H1 (cell line): ENCODE measurements around the gene SLC6A17. TPM values are rescaled to one million over a fixed set of nuclear protein-coding genes. Genes with fewer than 3 reads are reported as not detected.

Source experiments
- CBX8 ChIP-seq: fragments of 300-800, 300-1000 bp; sonication (generic); IDR thresholded peaks from 2 replicates; pipeline ENCODE4 v1.7.1; 2016; ENCODE audit warnings: low read depth, low read length, borderline replicate concordance
- FOSL1 ChIP-seq: IDR thresholded peaks from 2 replicates; pipeline ENCODE4 v1.6.1; 2011; ENCODE audit warnings: mild to moderate bottlenecking, low read depth, low read length, moderate library complexity; ENCODE audit not compliant: insufficient read depth
- HDAC6 ChIP-seq: IDR thresholded peaks from one replicate; pipeline ENCODE4 v1.7.1; 2012; ENCODE audit warnings: low read depth, mild to moderate bottlenecking, inconsistent platforms, low read length, moderate library complexity
- POLR2A ChIP-seq, 2 experiments: IDR thresholded peaks; 1 replicate in 1 of 2; 2 replicates in 1 of 2; pipeline ENCODE4 v1.6.1; 2011; ENCODE audit warnings: low read depth in 2 of 2, low read length in 2 of 2, mild to moderate bottlenecking in 2 of 2; ENCODE audit errors: control extremely low read depth in 1 of 2
- POLR2AphosphoS5 ChIP-seq: IDR thresholded peaks from 2 replicates; pipeline ENCODE4 v1.6.1; 2011; ENCODE audit warnings: low read depth, low read length
- RFX5 ChIP-seq: IDR thresholded peaks from 2 replicates; pipeline ENCODE4 v1.6.1; 2011; ENCODE audit warnings: low read depth, low read length, improper control_type of control experiment, borderline replicate concordance
- RXRA ChIP-seq: IDR thresholded peaks from 2 replicates; pipeline ENCODE4 v1.6.1; 2011; ENCODE audit warnings: low read depth, mild to moderate bottlenecking, low read length, moderate library complexity; ENCODE audit not compliant: insufficient read depth
- SP1 ChIP-seq: IDR thresholded peaks from 2 replicates; pipeline ENCODE4 v1.6.1; 2011; ENCODE audit warnings: low read depth, low read length
- SP2 ChIP-seq: IDR thresholded peaks from 2 replicates; pipeline ENCODE4 v1.6.1; 2012; ENCODE audit warnings: mild to moderate bottlenecking, low read length, inconsistent platforms
- SP4 ChIP-seq: IDR thresholded peaks from 2 replicates; pipeline ENCODE4 v1.6.1; 2012; ENCODE audit warnings: low read length, inconsistent platforms
- polyA plus RNA-seq, 7 experiments: library from polyadenylated mRNA; depleted of rRNA in 3 of 7; stranded (reverse) in 5 of 7; unstranded in 2 of 7; fragments of >200 nt in 5 of 7; fragments of 200-250 nt in 2 of 7; gene quantifications; 1 replicate in 5 of 7; 2 replicates in 1 of 7; 4 replicates in 1 of 7; pipeline versions ENCODE4 v1.2.1 to v1.2.3, GENCODE V29; 2011 to 2013; ENCODE audit warnings: missing spikeins in 2 of 7, mixed read lengths in 2 of 7
- total RNA-seq: library from RNA; stranded (reverse); fragmentation: NEBNext Ultra II Directional; extraction: Animal tissue kit (Norgen Biotek cat#: 25700); gene quantifications from 2 replicates; pipeline ENCODE4 v1.2.1, GENCODE V29; 2021
- TF ChIP-seq, protein P1 (sequence below): fragments of 300-600 bp; sonication (generic); IDR thresholded peaks from 2 replicates; pipeline ENCODE4 v1.7.1; 2012; ENCODE audit warnings: low read length, moderate library complexity, mild to moderate bottlenecking, inconsistent platforms; ENCODE audit not compliant: insufficient replicate concordance
- TF ChIP-seq, protein P2 (sequence below): IDR thresholded peaks from 2 replicates; pipeline ENCODE4 v1.6.1; 2012; ENCODE audit warnings: low read length, inconsistent platforms

SLC6A17 gene
- total and polyA plus RNA-seq, 2 of the 8 experiments (the other 6 are each of a cell fraction or from before 2014, with no cell fraction given): 0.15 to 0.28 TPM

DNA sequence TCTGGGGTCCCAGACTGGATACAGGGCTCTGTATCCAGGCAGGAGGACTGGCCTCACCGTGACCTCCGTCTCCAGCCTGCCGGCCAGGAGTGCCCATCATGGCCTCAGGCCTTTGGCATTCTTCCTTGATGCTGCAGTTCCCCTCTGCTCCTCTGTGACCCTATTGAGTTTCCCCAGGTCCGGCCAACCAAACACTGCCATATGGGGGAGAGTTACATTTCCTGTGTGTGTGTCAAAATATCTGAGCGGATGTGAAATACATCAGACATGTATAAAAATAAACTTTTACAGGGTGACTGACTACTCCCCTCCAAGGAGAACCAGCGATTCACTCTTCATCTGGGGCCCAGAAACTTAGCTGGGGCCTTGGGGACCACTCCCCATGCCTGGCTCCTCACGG lies 48.2 kb upstream of the SLC6A17 start (continued):
- TF ChIP-seq, protein P1, sequence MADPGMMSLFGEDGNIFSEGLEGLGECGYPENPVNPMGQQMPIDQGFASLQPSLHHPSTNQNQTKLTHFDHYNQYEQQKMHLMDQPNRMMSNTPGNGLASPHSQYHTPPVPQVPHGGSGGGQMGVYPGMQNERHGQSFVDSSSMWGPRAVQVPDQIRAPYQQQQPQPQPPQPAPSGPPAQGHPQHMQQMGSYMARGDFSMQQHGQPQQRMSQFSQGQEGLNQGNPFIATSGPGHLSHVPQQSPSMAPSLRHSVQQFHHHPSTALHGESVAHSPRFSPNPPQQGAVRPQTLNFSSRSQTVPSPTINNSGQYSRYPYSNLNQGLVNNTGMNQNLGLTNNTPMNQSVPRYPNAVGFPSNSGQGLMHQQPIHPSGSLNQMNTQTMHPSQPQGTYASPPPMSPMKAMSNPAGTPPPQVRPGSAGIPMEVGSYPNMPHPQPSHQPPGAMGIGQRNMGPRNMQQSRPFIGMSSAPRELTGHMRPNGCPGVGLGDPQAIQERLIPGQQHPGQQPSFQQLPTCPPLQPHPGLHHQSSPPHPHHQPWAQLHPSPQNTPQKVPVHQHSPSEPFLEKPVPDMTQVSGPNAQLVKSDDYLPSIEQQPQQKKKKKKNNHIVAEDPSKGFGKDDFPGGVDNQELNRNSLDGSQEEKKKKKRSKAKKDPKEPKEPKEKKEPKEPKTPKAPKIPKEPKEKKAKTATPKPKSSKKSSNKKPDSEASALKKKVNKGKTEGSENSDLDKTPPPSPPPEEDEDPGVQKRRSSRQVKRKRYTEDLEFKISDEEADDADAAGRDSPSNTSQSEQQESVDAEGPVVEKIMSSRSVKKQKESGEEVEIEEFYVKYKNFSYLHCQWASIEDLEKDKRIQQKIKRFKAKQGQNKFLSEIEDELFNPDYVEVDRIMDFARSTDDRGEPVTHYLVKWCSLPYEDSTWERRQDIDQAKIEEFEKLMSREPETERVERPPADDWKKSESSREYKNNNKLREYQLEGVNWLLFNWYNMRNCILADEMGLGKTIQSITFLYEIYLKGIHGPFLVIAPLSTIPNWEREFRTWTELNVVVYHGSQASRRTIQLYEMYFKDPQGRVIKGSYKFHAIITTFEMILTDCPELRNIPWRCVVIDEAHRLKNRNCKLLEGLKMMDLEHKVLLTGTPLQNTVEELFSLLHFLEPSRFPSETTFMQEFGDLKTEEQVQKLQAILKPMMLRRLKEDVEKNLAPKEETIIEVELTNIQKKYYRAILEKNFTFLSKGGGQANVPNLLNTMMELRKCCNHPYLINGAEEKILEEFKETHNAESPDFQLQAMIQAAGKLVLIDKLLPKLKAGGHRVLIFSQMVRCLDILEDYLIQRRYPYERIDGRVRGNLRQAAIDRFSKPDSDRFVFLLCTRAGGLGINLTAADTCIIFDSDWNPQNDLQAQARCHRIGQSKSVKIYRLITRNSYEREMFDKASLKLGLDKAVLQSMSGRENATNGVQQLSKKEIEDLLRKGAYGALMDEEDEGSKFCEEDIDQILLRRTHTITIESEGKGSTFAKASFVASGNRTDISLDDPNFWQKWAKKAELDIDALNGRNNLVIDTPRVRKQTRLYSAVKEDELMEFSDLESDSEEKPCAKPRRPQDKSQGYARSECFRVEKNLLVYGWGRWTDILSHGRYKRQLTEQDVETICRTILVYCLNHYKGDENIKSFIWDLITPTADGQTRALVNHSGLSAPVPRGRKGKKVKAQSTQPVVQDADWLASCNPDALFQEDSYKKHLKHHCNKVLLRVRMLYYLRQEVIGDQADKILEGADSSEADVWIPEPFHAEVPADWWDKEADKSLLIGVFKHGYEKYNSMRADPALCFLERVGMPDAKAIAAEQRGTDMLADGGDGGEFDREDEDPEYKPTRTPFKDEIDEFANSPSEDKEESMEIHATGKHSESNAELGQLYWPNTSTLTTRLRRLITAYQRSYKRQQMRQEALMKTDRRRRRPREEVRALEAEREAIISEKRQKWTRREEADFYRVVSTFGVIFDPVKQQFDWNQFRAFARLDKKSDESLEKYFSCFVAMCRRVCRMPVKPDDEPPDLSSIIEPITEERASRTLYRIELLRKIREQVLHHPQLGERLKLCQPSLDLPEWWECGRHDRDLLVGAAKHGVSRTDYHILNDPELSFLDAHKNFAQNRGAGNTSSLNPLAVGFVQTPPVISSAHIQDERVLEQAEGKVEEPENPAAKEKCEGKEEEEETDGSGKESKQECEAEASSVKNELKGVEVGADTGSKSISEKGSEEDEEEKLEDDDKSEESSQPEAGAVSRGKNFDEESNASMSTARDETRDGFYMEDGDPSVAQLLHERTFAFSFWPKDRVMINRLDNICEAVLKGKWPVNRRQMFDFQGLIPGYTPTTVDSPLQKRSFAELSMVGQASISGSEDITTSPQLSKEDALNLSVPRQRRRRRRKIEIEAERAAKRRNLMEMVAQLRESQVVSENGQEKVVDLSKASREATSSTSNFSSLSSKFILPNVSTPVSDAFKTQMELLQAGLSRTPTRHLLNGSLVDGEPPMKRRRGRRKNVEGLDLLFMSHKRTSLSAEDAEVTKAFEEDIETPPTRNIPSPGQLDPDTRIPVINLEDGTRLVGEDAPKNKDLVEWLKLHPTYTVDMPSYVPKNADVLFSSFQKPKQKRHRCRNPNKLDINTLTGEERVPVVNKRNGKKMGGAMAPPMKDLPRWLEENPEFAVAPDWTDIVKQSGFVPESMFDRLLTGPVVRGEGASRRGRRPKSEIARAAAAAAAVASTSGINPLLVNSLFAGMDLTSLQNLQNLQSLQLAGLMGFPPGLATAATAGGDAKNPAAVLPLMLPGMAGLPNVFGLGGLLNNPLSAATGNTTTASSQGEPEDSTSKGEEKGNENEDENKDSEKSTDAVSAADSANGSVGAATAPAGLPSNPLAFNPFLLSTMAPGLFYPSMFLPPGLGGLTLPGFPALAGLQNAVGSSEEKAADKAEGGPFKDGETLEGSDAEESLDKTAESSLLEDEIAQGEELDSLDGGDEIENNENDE: no peak
- TF ChIP-seq RXRA (no peak), RFX5 (no peak), POLR2A (IDR thresholded peaks at IDR 0.05; ENCODE audit: control extremely low read depth in 1 of 2, low read depth in 2 of 2, low read length in 2 of 2) (no peak), HDAC6 (no peak), POLR2AphosphoS5 (no peak), SP2 (no peak), CBX8 (no peak), FOSL1 (no peak), SP1 (no peak), SP4 (no peak)
- TF ChIP-seq, protein P2, sequence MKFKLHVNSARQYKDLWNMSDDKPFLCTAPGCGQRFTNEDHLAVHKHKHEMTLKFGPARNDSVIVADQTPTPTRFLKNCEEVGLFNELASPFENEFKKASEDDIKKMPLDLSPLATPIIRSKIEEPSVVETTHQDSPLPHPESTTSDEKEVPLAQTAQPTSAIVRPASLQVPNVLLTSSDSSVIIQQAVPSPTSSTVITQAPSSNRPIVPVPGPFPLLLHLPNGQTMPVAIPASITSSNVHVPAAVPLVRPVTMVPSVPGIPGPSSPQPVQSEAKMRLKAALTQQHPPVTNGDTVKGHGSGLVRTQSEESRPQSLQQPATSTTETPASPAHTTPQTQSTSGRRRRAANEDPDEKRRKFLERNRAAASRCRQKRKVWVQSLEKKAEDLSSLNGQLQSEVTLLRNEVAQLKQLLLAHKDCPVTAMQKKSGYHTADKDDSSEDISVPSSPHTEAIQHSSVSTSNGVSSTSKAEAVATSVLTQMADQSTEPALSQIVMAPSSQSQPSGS: no peak
